OCI-LY7 (cell line): ENCODE data around the gene HLA-E. TPM values are rescaled to one million over a fixed set of nuclear protein-coding genes. Genes with fewer than 3 reads are reported as not detected.

Source experiments
- Bru-seq: library from RNA; stranded (reverse); fragments of 400-500 nt; gene quantifications from one replicate; lab custom pipeline; 2021; lab: Mats Ljungman, UMichigan
- BruChase-seq, 2 experiments: library from RNA; stranded (reverse); fragments of 400-500 nt; gene quantifications; one replicate each; lab custom pipeline; 2021; lab: Mats Ljungman, UMichigan
- BruUV-seq: library from RNA; stranded (reverse); fragments of 400-500 nt; replicated peaks from 2 replicates; lab custom pipeline; 2021; lab: Mats Ljungman, UMichigan
- CTCF ChIA-PET: fragments of 300-600 bp; sonication (Branson Sonifier 250); formaldehyde crosslinking; loops from one replicate; lab custom pipeline; 2022; ENCODE audit warnings: antibody characterized with exemption; ENCODE audit not compliant: unreplicated experiment; lab: Charles Lee
- POLR2A ChIA-PET: fragments of 300-600 bp; sonication (Branson Sonifier 250); formaldehyde crosslinking; loops from one replicate; lab custom pipeline; 2022; ENCODE audit warnings: antibody characterized with exemption; lab: Charles Lee
- DNase-seq: peaks from one replicate; pipeline ENCODE4 v3.0.0-alpha.2; 2015; ENCODE audit warnings: low spot score
- H2AFZ ChIP-seq: fragments of 200-600 bp; sonication (generic), shearing (Covaris generic); 2 replicates; pipeline ENCODE4 v1.6.1; 2014; ENCODE audit warnings: mild to moderate bottlenecking, antibody characterized with exemption, low read length, moderate library complexity
- H3K27ac ChIP-seq: fragments of 200-600 bp; sonication (generic); 2 replicates; pipeline ENCODE4 v1.5.1; 2014; ENCODE audit warnings: mixed run types, low read depth, mild to moderate bottlenecking, moderate library complexity, low read length, inconsistent platforms; ENCODE audit not compliant: poor library complexity, severe bottlenecking
- H3K36me3 ChIP-seq: fragments of 200-600 bp; sonication (generic); 2 replicates; pipeline ENCODE4 v1.6.1; 2014; ENCODE audit warnings: mild to moderate bottlenecking, antibody characterized with exemption, low read length, moderate library complexity, mixed read lengths; ENCODE audit not compliant: insufficient read depth
- H3K4me1 ChIP-seq: fragments of 200-600 bp; sonication (generic); 2 replicates; pipeline ENCODE4 v1.5.1; 2014; ENCODE audit warnings: mild to moderate bottlenecking, low read length; ENCODE audit not compliant: insufficient read depth, poor library complexity, severe bottlenecking
- H3K4me2 ChIP-seq: fragments of 200-600 bp; sonication (generic); 2 replicates; pipeline ENCODE4 v1.6.1; 2014; ENCODE audit warnings: mild to moderate bottlenecking, low read length
- H3K4me3 ChIP-seq: fragments of 200-600 bp; sonication (generic); 2 replicates; pipeline ENCODE4 v1.5.1; 2014; ENCODE audit warnings: mild to moderate bottlenecking, low read depth, low read length; ENCODE audit not compliant: poor library complexity, severe bottlenecking
- H3K79me2 ChIP-seq: fragments of 200-600 bp; sonication (generic); 2 replicates; pipeline ENCODE4 v1.6.1; 2016; ENCODE audit warnings: low read depth, mild to moderate bottlenecking, low read length, moderate library complexity, mixed read lengths; ENCODE audit not compliant: insufficient read depth
- H3K9me2 ChIP-seq: fragments of 200-600 bp; sonication (generic); 2 replicates; pipeline ENCODE4 v1.6.1; 2016; ENCODE audit warnings: mild to moderate bottlenecking, low read length, mixed read lengths; ENCODE audit not compliant: insufficient read depth
- H3K9me3 ChIP-seq: fragments of 200-600 bp; sonication (generic); 2 replicates; pipeline ENCODE4 v1.6.1; 2014; ENCODE audit warnings: mild to moderate bottlenecking, mixed run types, low read length, mixed read lengths
- H4K20me1 ChIP-seq: fragments of 200-600 bp; sonication (generic); 2 replicates; pipeline ENCODE4 v1.6.1; 2014; ENCODE audit warnings: mild to moderate bottlenecking, antibody characterized with exemption, low read length, moderate library complexity, mixed read lengths; ENCODE audit not compliant: insufficient read depth
- CTCF ChIP-seq: fragments of 200-600 bp; sonication (generic); conservative IDR thresholded peaks from 2 replicates; pipeline ENCODE4 v1.5.1; 2014; ENCODE audit warnings: mild to moderate bottlenecking, antibody characterized with exemption, low read length, moderate library complexity, mixed read lengths
- EZH2phosphoT487 ChIP-seq: fragments of 200-600 bp; sonication (generic); IDR thresholded peaks from 2 replicates; pipeline ENCODE4 v1.6.1; 2018; ENCODE audit warnings: low read depth, borderline replicate concordance, mild to moderate bottlenecking, mixed run types, antibody characterized with exemption, low read length, moderate library complexity, mixed read lengths
- intact Hi-C: fragments of 100-400 bp; cut with micrococcal nuclease; formaldehyde crosslinking; loops from one replicate; pipeline ENCODE4 v1.10.0; 2022; ENCODE audit not compliant: unreplicated experiment
- long read RNA-seq: library from polyadenylated mRNA; stranded (forward); transcript quantifications from one replicate; pipeline ENCODE4 v2.0.0, GENCODE V29; 2022
- total RNA-seq, 2 experiments: library from RNA; depleted of rRNA in 1 of 2; stranded (reverse); fragments of >200 nt in 1 of 2; shearing (Covaris generic) in 1 of 2; gene quantifications; 2 replicates each; pipeline ENCODE4 v1.2.3, GENCODE V29; 2014 to 2022

The HLA-E gene
- total RNA-seq (2014; rRNA removed; shearing (Covaris generic)) (131 and 156 TPM in 2 replicates), total RNA-seq (2022) (123 and 151 TPM in 2 replicates), Bru-seq, nascent RNA (percentile 91 among the genes with signal in this experiment), BruChase-seq, experiment 1, labeled RNA remaining after a 6-hour chase (percentile 97 among the genes with signal in this experiment), BruChase-seq, experiment 2, labeled RNA remaining after a 2-hour chase (percentile 97 among the genes with signal in this experiment)
- long read RNA-seq, transcript HLA-E-201 (8 exons, 2,601 nt), result major isoform, 242 of 290 reads
- long read RNA-seq, partial matches to known transcripts, result 31 of 290 reads
- long read RNA-seq, other reads (novel, unspliced or antisense), result 17 of 290 reads

DNA sequence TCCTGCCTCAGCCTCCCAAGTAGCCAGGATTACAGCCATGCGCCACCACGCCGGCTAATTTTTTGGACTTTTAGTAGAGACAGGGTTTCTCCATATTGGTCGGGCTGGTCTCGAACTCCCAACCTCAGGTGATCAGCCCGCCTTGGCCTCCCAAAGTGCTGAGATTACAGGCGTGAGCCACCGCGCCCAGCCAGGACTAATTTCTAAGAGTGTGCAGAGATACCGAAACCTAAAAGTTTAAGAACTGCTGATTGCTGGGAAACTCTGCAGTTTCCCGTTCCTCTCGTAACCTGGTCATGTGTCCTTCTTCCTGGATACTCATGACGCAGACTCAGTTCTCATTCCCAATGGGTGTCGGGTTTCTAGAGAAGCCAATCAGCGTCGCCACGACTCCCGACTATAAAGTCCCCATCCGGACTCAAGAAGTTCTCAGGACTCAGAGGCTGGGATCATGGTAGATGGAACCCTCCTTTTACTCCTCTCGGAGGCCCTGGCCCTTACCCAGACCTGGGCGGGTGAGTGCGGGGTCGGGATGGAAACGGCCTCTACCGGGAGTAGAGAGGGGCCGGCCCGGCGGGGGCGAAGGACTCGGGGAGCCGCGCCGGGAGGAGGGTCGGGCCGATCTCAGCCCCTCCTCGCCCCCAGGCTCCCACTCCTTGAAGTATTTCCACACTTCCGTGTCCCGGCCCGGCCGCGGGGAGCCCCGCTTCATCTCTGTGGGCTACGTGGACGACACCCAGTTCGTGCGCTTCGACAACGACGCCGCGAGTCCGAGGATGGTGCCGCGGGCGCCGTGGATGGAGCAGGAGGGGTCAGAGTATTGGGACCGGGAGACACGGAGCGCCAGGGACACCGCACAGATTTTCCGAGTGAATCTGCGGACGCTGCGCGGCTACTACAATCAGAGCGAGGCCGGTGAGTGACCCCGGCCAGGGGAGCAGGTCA is at the start of gene HLA-E:
Gene HLA-E (plus strand): TSS at position 429 of the 945 bp plus-strand sequence. CDS start 23 bp downstream, at position 452.
- H2AFZ ChIP-seq, result peak within 1 kb of the TSS; percentile 98; the same call in 1 of the 2 replicates
- H3K36me3 ChIP-seq, result peaks cover 27% of the 10 kb centered on the region
- POLR2A ChIA-PET, result no interaction called here
- no peak for TF ChIP-seq EZH2phosphoT487
- no peak for TF ChIP-seq CTCF
- CTCF ChIA-PET, result no interaction called here
- no peaks in the 10 kb centered on the region for H3K9me3 ChIP-seq
- H4K20me1 ChIP-seq, result peaks cover 8% of the 10 kb centered on the region; the same call in 1 of the 2 replicates
- peak within 1 kb of the TSS; percentile 83 for H3K4me2 ChIP-seq
- peak; percentile 99 for DNase-seq
- TSS peak; percentile 66 for BruUV-seq
- peaks cover 14% of the 10 kb centered on the region for H3K79me2 ChIP-seq
- peak within 1 kb of the TSS; percentile 75 for H3K27ac ChIP-seq
- intact Hi-C loops, result loop anchor here (1.0 to 2.0 kb wide), 2 partner anchors 19 to 27 kb away; no protein-coding TSS in a partner anchor
- no peaks in the 10 kb centered on the region for H3K9me2 ChIP-seq
- H3K4me1 ChIP-seq, result peaks cover 16% of the 10 kb centered on the region
- H3K4me3 ChIP-seq, result peak within 1 kb of the TSS; percentile 97

DNA sequence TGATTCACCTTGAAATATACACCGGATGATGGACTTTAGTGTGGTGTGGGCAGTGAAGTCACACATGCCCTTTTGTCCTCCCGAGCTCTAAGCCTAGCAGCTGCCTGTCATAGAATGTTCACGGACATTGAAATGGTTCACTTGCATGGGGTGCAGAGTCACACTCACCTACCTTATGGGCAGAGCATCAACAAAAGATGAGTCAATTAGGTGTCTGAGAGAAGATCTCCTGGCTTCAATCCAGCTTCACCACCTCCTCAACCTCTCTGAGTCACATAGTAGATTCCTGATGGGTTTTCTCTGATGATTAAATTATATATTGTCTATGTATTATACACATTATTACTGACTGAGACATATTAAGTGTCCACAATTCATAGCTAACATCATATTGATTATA is 48.1 kb upstream of the HLA-E start:
- no peaks in the 10 kb centered on the region for H3K36me3 ChIP-seq
- ChIA-PET CTCF (interaction anchor here (0.9 kb wide), 1 partner anchor 12 kb away, joined by 3 read pairs; no protein-coding TSS in a partner anchor), POLR2A (interaction anchor here (0.6 kb wide), 1 partner anchor 91 kb away, joined by 4 read pairs; no protein-coding TSS in a partner anchor)
- H3K4me3 ChIP-seq, result no peak overlapping the region
- intact Hi-C loops, result no loop called here
- H3K4me2 ChIP-seq, result no peak overlapping the region
- H3K27ac ChIP-seq, result no peak overlapping the region
- H3K79me2 ChIP-seq, result no peaks in the 10 kb centered on the region
- H3K9me3 ChIP-seq, result no peaks in the 10 kb centered on the region
- TF ChIP-seq CTCF (no peak), EZH2phosphoT487 (no peak)
- no peaks in the 10 kb centered on the region for H3K4me1 ChIP-seq
- no peaks in the 10 kb centered on the region for H3K9me2 ChIP-seq
- no TSS peak for BruUV-seq
- no peak for DNase-seq
- H4K20me1 ChIP-seq, result no peaks in the 10 kb centered on the region
- no peak overlapping the region for H2AFZ ChIP-seq
